Nephron progenitor cell (in vitro differentiated cells): Measurements from ENCODE around the gene AQP6.
"Not testable (repeated sequence)": the region's sequence is repeated elsewhere in the genome, so short reads cannot be mapped to it uniquely, and the experiment has no call there.

Experiments used
- DNase-seq: peaks from one replicate; pipeline ENCODE4 v3.0.0; 2021
- H3K27ac Mint-ChIP-seq: 2 replicates; pipeline ENCODE4 v1.8.0; 2021; ENCODE audit warnings: mild to moderate bottlenecking, moderate library complexity, mixed read lengths
- H3K27me3 Mint-ChIP-seq: 2 replicates; pipeline ENCODE4 v1.8.0; 2021; ENCODE audit warnings: mild to moderate bottlenecking, low read depth, mixed read lengths; ENCODE audit not compliant: poor library complexity
- H3K36me3 Mint-ChIP-seq: 2 replicates; pipeline ENCODE4 v1.8.0; 2021; ENCODE audit warnings: low read depth, mixed read lengths
- H3K4me1 Mint-ChIP-seq: 2 replicates; pipeline ENCODE4 v1.8.0; 2021; ENCODE audit warnings: mixed read lengths
- H3K4me3 Mint-ChIP-seq: 2 replicates; pipeline ENCODE4 v1.8.0; 2021; ENCODE audit warnings: mild to moderate bottlenecking, moderate library complexity, mixed read lengths
- H3K9me3 Mint-ChIP-seq: 2 replicates; pipeline ENCODE4 v1.8.0; 2021; ENCODE audit warnings: mild to moderate bottlenecking, moderate library complexity, mixed read lengths
- TF ChIP-seq, protein P1 (sequence below): fragments of 200-600 bp; sonication (generic); IDR thresholded peaks from 2 replicates; pipeline ENCODE4 v1.5.0; 2021; ENCODE audit warnings: antibody characterized with exemption

AQP6 gene

DNA sequence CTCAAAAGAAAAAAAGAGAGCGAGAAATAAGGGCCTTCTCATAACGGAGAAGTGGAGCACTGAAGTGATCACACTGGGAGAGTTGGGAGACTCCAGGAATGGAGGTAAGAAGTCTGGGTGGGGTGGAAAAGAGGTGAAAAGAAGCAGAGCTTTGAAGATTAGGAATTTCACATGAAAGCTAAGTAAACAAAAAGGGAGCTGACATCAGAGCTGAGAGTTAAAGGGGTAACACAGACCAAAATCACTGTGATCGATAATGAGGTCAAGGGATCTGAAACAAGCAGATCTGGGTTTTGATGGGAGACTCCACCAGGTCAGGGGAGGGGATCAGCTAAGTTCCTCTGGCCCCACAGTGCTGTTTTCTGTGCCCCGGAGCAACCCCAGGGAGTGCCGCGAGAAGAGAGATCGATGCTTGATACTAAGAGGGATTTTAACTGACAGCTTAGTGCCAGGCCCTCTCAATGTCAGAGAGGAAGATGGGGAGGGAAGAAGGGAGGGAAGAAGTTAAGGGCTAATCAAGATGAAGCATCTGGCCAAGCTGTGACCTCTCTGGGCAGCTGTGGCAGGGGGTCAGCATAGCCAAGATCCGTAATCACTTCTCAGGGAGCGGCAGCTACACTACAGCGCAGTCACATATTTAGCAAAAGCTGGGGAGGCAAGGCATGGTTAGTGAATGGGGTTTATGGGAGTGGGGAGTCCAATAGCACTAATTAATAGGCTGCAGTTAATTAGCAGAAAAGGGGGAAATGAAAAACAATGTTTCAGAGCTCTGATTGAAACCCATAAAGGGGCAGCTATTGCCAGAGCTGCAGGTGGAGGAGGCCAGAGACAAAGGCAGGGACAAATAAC, 8.0 kb downstream of the AQP6 start:
- no peak for DNase-seq
- peaks cover 4% of the 10 kb centered on the region for H3K27me3 Mint-ChIP-seq
- peaks cover 68% of the 10 kb centered on the region for H3K4me1 Mint-ChIP-seq
- no peaks in the 10 kb centered on the region for H3K36me3 Mint-ChIP-seq
- H3K27ac Mint-ChIP-seq = peak overlapping the region; percentile 75
- H3K4me3 Mint-ChIP-seq = no peak overlapping the region
- TF ChIP-seq, protein P1, sequence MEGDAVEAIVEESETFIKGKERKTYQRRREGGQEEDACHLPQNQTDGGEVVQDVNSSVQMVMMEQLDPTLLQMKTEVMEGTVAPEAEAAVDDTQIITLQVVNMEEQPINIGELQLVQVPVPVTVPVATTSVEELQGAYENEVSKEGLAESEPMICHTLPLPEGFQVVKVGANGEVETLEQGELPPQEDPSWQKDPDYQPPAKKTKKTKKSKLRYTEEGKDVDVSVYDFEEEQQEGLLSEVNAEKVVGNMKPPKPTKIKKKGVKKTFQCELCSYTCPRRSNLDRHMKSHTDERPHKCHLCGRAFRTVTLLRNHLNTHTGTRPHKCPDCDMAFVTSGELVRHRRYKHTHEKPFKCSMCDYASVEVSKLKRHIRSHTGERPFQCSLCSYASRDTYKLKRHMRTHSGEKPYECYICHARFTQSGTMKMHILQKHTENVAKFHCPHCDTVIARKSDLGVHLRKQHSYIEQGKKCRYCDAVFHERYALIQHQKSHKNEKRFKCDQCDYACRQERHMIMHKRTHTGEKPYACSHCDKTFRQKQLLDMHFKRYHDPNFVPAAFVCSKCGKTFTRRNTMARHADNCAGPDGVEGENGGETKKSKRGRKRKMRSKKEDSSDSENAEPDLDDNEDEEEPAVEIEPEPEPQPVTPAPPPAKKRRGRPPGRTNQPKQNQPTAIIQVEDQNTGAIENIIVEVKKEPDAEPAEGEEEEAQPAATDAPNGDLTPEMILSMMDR = no peak
- H3K9me3 Mint-ChIP-seq = no peaks in the 10 kb centered on the region

DNA sequence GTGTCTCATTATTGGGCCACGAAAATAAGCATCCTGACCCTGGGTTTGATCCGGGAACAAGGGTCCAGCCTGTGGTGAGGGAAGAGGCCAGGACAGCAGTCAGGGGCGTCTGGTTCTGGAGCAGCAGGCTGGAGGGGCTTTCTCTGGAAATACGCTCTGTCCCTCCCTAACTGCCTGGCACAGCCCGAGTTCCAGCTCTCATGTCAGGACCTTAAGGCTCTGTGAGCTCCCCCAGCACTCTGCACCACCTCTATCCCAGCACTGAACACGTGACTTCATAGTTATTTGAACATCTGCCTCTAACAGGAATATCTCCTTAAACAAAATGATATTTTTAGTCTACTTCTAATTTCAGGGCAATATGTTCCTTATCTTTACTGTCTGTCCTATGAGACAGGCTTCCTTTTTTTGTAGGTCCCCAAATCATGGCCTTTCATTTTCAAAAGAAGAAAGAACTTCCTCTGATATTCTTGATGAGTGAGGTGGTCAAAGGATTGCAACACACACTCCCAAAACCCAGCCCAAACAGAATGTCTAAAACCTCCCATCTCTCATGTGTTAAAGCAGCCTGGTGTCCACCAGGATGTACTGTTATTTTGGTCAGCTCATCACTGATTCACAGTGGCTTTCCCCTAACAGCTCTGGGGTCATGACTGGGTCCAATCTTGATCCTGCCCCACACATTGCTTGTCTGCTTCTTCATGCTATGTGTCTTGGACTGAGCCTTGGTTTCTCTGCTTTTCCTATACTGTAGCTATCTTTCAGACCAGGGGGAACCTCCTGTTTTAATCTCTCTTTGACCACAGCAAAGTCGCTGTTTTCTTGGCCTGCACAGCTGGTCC, 9.7 kb downstream of the AQP6 start:
- peaks cover 75% of the 10 kb centered on the region for H3K4me1 Mint-ChIP-seq
- DNase-seq = no peak
- no peak overlapping the region for H3K4me3 Mint-ChIP-seq
- H3K27me3 Mint-ChIP-seq = no peaks in the 10 kb centered on the region
- TF ChIP-seq, protein P1 = no peak
- peaks cover 9% of the 10 kb centered on the region for H3K36me3 Mint-ChIP-seq
- H3K9me3 Mint-ChIP-seq = no peaks in the 10 kb centered on the region
- peak overlapping the region; percentile 32 for H3K27ac Mint-ChIP-seq

DNA sequence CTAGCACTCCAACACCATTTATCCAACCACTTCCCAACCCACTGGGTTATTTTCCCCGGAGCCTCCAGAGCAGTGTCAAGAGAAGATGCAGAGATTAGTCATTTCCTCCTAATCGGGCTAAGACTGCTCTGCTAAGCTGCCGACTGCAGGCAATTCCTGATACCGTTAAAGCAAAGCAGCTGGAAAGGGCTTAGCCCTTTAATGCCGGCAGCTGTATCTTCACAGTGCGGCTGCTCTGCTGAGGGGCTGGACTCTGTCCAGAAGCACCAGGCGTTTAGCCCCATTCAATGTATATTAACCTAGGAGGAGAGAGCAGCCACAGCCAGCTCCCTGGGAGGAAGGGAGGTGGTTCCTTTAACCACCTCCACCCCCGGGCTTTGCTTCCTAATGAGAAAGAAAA, 11.1 kb downstream of the AQP6 start:
- Mint-ChIP-seq H3K9me3 (no peaks in the 10 kb centered on the region), H3K36me3 (peaks cover 20% of the 10 kb centered on the region), H3K4me3 (no peak overlapping the region), H3K4me1 (peaks cover 68% of the 10 kb centered on the region), H3K27ac (peak overlapping the region; percentile 47), H3K27me3 (no peaks in the 10 kb centered on the region)
- no peak for DNase-seq
- TF ChIP-seq, protein P1 = no peak

DNA sequence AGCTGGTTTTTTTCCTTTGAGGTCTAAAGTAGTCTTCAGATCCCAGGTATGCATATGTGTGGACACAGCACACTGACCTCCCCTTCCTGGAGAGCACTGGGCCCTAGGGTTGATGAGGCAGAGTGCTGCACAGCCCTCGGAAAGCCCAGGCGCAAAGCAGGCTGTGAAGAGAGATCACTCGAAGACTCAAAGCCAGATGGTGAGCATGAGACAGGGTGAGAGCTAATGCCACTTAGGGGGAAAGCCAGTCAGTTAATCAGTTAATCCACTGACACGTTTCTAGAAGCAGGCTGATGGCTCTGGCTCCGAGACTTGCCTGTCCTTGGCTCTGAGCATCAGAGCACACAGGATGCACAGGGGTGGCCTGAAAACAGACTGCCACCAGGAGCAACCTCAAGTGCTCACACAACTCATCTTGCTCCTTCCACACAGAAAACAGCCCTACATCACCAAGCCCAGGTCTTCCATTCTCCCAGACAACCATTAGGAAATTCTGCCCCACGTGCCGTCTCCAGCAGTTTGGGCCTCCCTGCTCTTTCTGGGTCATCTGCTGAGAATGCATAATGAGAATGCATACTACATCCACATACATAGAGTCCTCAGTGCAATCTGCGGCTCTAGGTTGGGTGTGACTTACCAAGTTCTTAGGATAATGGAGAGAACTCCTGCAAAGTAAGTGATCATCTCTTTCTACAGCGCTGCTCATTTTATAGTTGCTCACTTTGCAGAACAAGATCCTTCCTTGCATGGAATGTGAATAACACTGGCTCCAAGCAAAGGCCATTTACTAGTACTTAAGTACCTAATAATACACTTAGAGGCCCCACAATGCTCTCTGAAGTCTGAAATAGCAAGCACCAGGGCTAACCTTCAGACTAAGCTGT, 12.0 kb downstream of the AQP6 start:
- H3K4me1 Mint-ChIP-seq = peaks cover 59% of the 10 kb centered on the region
- H3K4me3 Mint-ChIP-seq = no peak overlapping the region
- H3K27ac Mint-ChIP-seq = peak overlapping the region; percentile 52
- DNase-seq = no peak
- H3K27me3 Mint-ChIP-seq = no peaks in the 10 kb centered on the region
- TF ChIP-seq, protein P1 = no peak
- peaks cover 26% of the 10 kb centered on the region for H3K36me3 Mint-ChIP-seq
- H3K9me3 Mint-ChIP-seq = no peaks in the 10 kb centered on the region

DNA sequence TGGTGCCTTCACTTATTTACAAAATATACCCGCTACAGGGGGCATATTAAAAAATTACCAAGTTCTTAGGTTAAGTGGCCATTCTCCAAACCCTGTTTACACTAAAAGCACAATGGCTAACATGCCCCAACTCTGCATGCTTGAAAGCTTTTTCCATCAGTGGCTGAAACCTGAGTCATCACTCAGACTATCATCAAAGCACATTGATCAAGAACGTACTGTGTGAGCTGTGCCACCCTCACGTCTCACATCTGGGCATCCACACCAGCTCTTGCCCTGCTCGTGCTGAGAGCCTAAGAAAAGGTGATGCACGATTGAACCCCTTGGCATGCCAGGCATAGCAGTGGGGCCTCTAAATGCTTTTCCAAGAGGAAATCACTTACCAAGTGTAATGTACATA, 13.2 kb downstream of the AQP6 start:
- no peak for DNase-seq
- H3K27ac Mint-ChIP-seq = no peak overlapping the region
- H3K36me3 Mint-ChIP-seq = peaks cover 38% of the 10 kb centered on the region
- TF ChIP-seq, protein P1 = no peak
- H3K4me1 Mint-ChIP-seq = peaks cover 47% of the 10 kb centered on the region
- H3K27me3 Mint-ChIP-seq = no peaks in the 10 kb centered on the region
- no peaks in the 10 kb centered on the region for H3K9me3 Mint-ChIP-seq
- no peak overlapping the region for H3K4me3 Mint-ChIP-seq

DNA sequence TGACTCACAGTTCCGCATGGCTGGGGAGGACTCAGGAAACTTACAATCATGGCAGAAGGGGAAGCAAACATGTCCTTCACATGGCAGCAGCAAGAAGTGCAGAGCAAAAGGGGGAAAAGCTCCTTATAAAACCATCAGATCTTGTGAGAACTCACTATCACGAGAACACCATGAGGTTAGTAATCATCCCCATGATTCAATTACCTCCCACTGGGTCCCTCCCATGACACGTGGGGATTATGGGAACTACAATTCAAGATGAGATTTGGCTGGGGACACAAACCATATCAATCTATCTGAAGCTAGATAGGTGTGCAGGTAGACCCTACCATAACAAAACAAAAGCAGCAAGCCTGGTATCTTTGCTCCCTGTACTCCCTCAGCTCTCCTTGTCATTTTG, 13.7 kb downstream of the AQP6 start:
- Mint-ChIP-seq H3K27ac (peak overlapping the region; percentile 44), H3K4me1 (peaks cover 43% of the 10 kb centered on the region), H3K36me3 (peaks cover 39% of the 10 kb centered on the region)
- not testable (repeated sequence) for DNase-seq, H3K4me3 Mint-ChIP-seq, H3K27me3 Mint-ChIP-seq, H3K9me3 Mint-ChIP-seq
